WTC11 (cell line): ENCODE measurements around the gene ARID3B.

Source experiments
- ATF3 ChIP-seq: sonication (generic); formaldehyde crosslinking; conservative IDR thresholded peaks from 2 replicates; pipeline ENCODE4 v1.8.1; 2022; ENCODE audit warnings: mild to moderate bottlenecking, missing genetic modification reagents
- PREB ChIP-seq: sonication (generic); formaldehyde crosslinking; IDR thresholded peaks from 2 replicates; pipeline ENCODE4 v1.8.1; 2022; ENCODE audit warnings: mild to moderate bottlenecking, missing genetic modification reagents, moderate library complexity, borderline replicate concordance

DNA sequence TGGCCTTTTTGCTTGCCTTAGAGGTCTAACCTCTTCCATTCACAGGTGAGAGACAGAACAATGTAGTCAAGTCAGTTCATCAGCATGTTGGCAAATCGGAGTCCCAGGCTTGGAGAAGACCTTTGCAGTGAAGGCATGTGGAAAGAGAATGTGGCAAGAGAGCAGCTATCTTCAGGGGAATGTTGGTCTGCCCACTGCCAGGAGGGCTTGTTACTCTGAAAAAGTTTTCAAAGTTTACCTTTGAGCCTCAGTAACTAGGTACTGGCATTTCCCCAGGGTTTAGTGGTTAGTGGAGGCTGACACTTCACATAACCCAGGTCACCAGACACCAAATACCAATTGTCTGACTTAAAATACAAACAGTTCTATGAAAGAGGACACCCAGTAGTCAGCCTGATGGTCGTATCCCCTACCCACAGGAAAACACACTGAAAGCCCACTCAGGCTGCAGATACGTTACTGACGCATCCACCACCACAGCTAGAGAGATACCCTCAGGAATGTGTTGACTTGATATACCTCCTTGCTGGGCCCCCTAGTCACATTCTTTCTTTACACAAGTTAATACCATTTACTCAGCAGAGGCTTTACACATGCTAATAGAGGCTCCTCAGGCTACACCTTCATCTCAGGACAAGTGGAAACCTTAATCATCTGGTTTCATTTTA lies 9.7 kb upstream of the ARID3B start:
- TF ChIP-seq PREB (CRISPR knock-in tag) (no peak), ATF3 (CRISPR knock-in tag) (no peak)
